NCI-H2196 (cell line): ENCODE measurements around the gene PACRG.

ENCODE experiments used
- DNase-seq: peaks from one replicate; lab custom pipeline; 2025; ENCODE audit not compliant: unreplicated experiment; lab: John Stamatoyannopoulos, UW

PACRG gene

GRCh38 chr6:163325390-163325784, 597.6 kb downstream of the PACRG start:
- no peak for DNase-seq

DNA sequence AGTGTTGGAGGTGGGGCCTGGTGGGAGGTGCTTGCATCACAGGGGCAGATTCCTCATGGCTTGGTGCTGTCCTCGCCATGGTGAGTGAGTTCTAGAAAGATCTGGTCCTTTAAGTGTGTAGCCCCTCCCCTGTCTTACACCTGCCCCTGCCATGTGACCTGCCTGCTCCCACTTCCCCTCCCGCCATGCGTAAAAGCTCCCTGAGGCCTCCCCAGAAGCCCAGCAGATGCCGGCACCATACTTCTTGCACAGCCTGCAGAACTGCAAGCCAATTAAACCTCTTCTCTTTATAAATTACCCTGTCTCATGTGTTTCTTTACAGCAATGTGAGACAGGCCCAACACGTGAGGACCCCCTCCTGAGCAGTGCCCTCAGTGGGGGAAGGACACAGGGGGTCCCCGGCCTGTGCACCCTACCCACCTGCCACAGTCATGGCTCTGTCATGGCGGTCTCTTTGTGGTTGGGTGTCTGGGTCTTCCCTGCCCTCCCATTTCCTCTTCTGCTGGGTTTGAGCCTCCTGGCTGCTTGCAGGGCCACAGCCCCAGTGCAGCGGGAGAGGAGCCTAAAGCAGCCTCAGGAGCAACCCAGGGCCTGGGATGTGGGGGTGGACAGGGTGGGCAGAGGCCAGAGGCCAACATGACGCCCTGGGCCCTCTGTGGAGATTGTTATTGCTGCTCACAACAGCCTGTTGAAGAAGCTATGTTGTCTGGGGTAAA, 599.5 kb downstream of the PACRG start:
- no peak for DNase-seq

GRCh38 chr6:163327921-163328320, 600.1 kb downstream of the PACRG start:
- DNase-seq = no peak

GRCh38 chr6:163328411-163328810, 600.6 kb downstream of the PACRG start:
- no peak for DNase-seq

DNA sequence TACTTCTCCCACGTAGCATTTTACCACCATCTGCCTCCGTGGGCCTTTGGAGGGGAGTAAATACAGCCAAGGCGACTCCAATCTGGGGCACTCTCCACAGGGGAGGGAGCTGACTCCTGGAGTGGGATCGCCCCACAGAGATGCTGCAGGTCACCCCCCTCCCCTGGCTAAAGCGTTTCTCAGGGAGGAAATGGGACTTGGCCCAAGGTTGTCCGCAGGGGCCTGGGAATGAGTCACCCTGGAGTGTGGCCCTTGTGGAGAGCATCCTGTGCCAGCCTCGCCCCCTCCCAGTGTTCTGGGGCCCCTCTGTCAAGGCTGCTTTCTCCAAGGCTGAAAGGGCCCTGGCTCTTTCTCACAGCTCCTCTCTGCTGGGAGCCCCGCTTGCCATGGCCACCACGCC, 602.2 kb downstream of the PACRG start:
- DNase-seq = no peak

GRCh38 chr6:163331245-163331644, 603.5 kb downstream of the PACRG start:
- no peak for DNase-seq

DNA sequence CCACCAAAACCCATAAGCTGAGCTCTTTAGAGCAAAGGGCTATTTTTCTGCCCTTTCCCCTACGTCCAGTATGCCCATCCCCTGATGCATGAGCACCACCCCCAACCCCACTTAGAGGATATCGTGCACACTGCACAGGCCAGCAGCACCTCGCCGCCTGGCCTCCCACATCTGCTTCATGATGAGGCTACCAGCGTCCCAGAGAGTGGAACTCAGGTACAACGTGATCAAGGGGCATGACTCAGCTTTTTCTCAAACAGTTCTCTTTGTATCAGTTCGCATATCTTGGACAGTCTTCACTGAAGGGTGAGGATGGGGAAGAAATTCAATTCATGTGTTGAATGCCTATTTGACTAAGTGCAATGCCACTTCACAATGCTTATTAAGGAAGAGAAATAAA, 604.8 kb downstream of the PACRG start:
- no peak for DNase-seq

DNA sequence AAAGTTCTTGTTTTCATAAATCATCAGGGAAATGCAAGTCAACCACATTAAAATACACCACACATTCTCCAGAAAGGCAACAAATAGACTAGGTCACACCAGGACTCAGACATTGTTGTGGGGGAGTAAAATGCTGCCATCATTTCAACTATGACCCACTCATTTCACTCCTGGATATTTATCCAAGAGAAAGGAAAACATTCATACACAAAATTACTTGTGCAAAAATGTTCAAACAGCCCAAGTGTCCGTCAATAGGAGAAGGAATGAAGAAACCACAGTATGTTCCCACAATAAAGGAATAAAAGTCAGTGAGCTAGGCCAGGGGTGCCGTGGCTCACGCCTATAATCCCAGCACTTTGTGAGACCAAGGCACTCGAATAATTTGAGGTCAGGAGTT, 605.3 kb downstream of the PACRG start:
- no peak for DNase-seq

GRCh38 chr6:163333701-163334663, 606.2 kb downstream of the PACRG start:
- DNase-seq = no peak

DNA sequence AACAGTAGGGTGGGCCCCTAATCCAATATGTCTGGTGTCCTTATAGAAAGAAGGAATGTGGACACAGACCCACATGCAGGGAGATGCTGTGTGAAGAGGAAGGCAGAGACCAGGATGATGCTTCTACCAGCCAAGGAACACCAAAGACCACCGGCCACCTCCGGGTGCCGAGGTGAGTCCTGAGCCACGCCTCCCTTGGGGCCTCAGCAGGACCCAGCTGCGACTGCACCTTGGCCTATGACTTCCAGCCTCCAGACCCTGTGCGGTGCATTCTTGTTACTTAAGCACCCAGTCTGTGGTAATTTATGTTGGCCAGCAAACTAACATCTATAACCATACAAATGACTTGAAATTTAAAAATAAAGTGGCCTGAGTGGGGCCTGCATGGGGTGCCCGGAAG, 607.3 kb downstream of the PACRG start:
- no peak for DNase-seq

- DNase-seq = no peak
Observed at GRCh38 chr6:163335671-163336545, 608.1 kb downstream of the PACRG start.

DNA sequence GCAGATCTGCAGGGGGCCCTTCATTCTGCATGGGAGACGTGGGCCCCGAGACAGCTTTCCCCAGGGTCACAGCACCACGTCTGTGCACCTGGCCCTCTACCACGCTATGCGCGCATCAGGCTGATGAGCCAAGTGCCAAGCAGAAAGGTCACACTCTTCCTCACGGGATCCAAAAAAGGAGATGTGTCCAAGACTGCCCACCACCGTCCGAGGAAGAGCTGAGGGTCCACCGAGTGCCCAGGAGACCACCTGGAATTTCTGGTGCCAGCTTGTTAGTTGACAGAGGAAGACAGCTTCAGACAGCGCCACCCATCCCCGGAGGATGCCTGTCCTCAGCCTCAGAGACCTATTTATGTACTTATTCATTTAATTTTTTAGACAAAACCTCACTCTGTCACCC, 609.2 kb downstream of the PACRG start:
- no peak for DNase-seq

- DNase-seq = no peak
Observed at GRCh38 chr6:163337958-163338357, 610.2 kb downstream of the PACRG start.

- DNase-seq = no peak
Observed at GRCh38 chr6:163338671-163339405, 611.1 kb downstream of the PACRG start.

DNA sequence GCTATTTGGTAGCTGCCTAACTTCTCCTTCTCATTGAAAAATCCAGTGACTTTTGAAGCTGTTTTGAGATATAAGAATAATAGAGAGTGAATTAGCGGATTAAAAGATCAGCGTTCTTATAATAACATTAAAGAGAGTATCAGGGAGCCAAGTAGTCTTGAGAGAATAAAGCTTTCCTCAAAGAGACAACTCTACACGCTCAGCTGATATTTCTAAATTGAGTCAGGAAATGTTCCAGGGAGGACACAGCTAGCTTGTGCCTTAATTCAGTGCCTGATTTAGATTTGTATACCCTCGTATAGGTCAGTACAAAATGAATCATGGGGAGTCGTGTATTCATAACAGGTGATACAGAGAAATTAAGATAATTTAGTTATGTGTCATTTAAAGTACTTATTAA, 611.7 kb downstream of the PACRG start:
- DNase-seq = no peak

DNA sequence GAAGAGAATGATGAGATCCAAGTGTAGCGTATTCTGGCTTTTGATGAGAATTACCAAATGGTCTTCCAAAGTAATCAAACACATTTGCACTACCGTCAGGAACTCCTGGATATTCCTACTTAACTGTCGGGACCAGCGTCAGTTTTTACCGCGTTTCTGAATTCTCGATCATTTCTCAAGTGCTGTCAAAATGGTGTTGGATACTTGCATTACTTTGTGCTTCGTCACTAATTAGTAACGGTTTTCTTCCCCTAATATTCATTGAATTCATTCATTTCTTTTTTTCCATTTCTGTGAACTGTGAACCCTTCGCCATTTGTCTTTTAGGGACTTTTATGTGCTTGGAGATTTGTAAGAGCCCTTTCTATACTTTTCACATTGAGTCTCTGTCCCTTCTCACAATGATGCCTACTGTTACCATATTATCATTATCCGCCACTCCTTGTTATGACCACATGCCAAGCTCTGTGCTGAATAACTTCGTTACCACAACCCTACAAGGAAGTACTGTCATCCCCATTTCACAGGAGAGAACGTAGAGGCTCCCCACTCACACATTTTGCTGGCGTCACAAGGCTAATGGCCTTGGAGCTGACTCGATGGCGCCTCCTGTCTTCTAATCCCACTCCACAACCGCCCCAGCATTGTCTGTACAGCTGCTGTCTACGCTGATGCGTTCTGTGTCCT, 612.6 kb downstream of the PACRG start:
- no peak for DNase-seq

- DNase-seq = no peak
Observed at GRCh38 chr6:163341224-163342061, 613.7 kb downstream of the PACRG start.

DNA sequence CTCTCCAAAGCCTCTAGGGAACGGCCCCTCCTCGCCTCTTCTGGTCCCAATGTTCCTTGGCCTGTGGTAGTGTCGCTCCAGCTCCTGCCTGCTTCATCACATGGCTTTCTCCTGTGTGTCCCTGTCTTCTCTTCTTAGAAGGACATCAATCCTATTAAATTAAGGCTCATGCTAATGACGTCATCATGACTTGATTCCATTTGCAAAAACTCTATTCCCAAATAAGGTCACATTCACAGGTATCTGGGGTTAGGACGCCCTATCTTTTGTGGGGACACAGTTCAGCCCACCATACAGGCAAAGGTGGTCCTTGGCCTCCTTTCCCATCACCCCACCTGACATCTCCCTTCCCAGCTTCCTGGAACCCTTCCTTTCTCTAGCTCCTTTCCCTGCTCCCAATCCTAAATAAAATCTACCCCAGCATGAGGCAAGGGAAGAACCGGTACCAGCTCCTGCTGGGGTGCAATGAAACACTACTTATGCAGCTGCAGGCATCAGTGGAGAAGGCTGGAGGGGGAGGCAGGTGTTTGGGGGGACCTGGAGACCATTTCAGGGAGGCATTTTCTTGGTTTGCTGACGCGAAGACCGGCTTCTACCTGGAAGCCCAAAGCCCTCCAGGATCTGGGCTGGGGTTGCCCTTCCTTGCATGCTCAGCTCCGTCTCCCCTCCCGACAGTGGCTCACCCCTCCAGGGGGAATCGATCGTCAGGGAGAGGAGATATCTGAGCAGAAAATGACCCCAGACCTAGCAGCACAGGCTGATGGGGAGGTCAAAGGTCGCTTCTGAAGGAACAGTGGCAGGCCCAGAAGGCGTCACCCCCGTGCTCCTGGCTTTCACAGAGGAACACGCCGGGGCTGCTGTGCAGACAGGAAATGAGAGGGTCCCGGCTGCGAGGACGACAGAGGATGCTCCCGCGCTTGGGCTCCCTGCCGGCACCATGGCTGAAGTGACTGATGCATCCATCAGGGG, 615.1 kb downstream of the PACRG start:
- no peak for DNase-seq
